Nephron progenitor cell (in vitro differentiated cells): ENCODE results near the gene FIS1.
A peak's percentile ranks its signal among the peaks of the same experiment; 100 is the strongest.

Experiments
- DNase-seq: peaks from one replicate; pipeline ENCODE4 v3.0.0; 2021
- H3K27ac Mint-ChIP-seq: 2 replicates; pipeline ENCODE4 v1.8.0; 2021; ENCODE audit warnings: mild to moderate bottlenecking, moderate library complexity, mixed read lengths
- H3K27me3 Mint-ChIP-seq: 2 replicates; pipeline ENCODE4 v1.8.0; 2021; ENCODE audit warnings: mild to moderate bottlenecking, low read depth, mixed read lengths; ENCODE audit not compliant: poor library complexity
- H3K36me3 Mint-ChIP-seq: 2 replicates; pipeline ENCODE4 v1.8.0; 2021; ENCODE audit warnings: low read depth, mixed read lengths
- H3K4me1 Mint-ChIP-seq: 2 replicates; pipeline ENCODE4 v1.8.0; 2021; ENCODE audit warnings: mixed read lengths
- H3K4me3 Mint-ChIP-seq: 2 replicates; pipeline ENCODE4 v1.8.0; 2021; ENCODE audit warnings: mild to moderate bottlenecking, moderate library complexity, mixed read lengths
- H3K9me3 Mint-ChIP-seq: 2 replicates; pipeline ENCODE4 v1.8.0; 2021; ENCODE audit warnings: mild to moderate bottlenecking, moderate library complexity, mixed read lengths
- CTCF ChIP-seq: fragments of 200-600 bp; sonication (generic); IDR thresholded peaks from 2 replicates; pipeline ENCODE4 v1.5.0; 2021; ENCODE audit warnings: antibody characterized with exemption

The FIS1 gene

GRCh38 chr7:101217388-101218235 is 27.3 kb downstream of the FIS1 start, which contains the start of the genes PLOD3 and ZNHIT1:
PLOD3 (minus strand) TSS chr7:101217581; CDS start chr7:101217274, 307 bp downstream.
ZNHIT1 (plus strand) TSS chr7:101218165; CDS start chr7:101218196, 31 bp downstream.
- peaks cover 3% of the 10 kb centered on the region for H3K27me3 Mint-ChIP-seq
- DNase-seq, result peak; percentile 95
- H3K36me3 Mint-ChIP-seq, result peaks cover 15% of the 10 kb centered on the region
- peak within 1 kb of the TSS; percentile 97 for H3K27ac Mint-ChIP-seq
- H3K4me1 Mint-ChIP-seq, result peaks cover 51% of the 10 kb centered on the region
- H3K9me3 Mint-ChIP-seq, result no peaks in the 10 kb centered on the region
- peak within 1 kb of the TSS; percentile 97 for H3K4me3 Mint-ChIP-seq
- TF ChIP-seq CTCF, result no peak

- H3K9me3 Mint-ChIP-seq, result no peaks in the 10 kb centered on the region
- DNase-seq, result peak; percentile 45
- no peak for TF ChIP-seq CTCF
- H3K4me3 Mint-ChIP-seq, result peak overlapping the region; percentile 97
- H3K27ac Mint-ChIP-seq, result peak overlapping the region; percentile 30
- peaks cover 11% of the 10 kb centered on the region for H3K36me3 Mint-ChIP-seq
- H3K27me3 Mint-ChIP-seq, result peaks cover 3% of the 10 kb centered on the region
- peaks cover 46% of the 10 kb centered on the region for H3K4me1 Mint-ChIP-seq
These were observed 28.0 kb downstream of the FIS1 start for GRCh38 chr7:101216860-101217387.

GRCh38 chr7:101216001-101216859 is 28.7 kb downstream of the FIS1 start:
- TF ChIP-seq CTCF, result no peak
- Mint-ChIP-seq H3K4me1 (peaks cover 41% of the 10 kb centered on the region), H3K27ac (peak overlapping the region; percentile 30), H3K27me3 (peaks cover 3% of the 10 kb centered on the region), H3K36me3 (peaks cover 7% of the 10 kb centered on the region), H3K9me3 (no peaks in the 10 kb centered on the region), H3K4me3 (peak overlapping the region; percentile 97)
- DNase-seq, result no peak

- TF ChIP-seq CTCF, result no peak
- Mint-ChIP-seq H3K4me3 (no peak overlapping the region), H3K27ac (no peak overlapping the region), H3K36me3 (peaks cover 22% of the 10 kb centered on the region), H3K4me1 (peaks cover 15% of the 10 kb centered on the region), H3K27me3 (no peaks in the 10 kb centered on the region), H3K9me3 (no peaks in the 10 kb centered on the region)
- DNase-seq, result no peak
These were observed 32.9 kb downstream of the FIS1 start for GRCh38 chr7:101212014-101212413.

GRCh38 chr7:101211501-101211900 is 33.4 kb downstream of the FIS1 start:
- no peak for DNase-seq
- Mint-ChIP-seq H3K27ac (no peak overlapping the region), H3K27me3 (no peaks in the 10 kb centered on the region), H3K4me1 (peaks cover 10% of the 10 kb centered on the region), H3K9me3 (no peaks in the 10 kb centered on the region), H3K36me3 (peaks cover 22% of the 10 kb centered on the region), H3K4me3 (no peak overlapping the region)
- TF ChIP-seq CTCF, result no peak
